Sigmoid colon (tissue), 7 donors: ENCODE results near the gene TMC8. TPM values are rescaled to one million over a fixed set of nuclear protein-coding genes. Genes with fewer than 3 reads are reported as not detected.

Experiments
- DNase-seq: peaks from one replicate; pipeline ENCODE4 v3.0.0-alpha.2; 2019
- H3K27ac ChIP-seq, 4 donors: fragments of 200-600 bp; sonication (generic); one replicate each; pipeline ENCODE4 v1.5.1; 2016 to 2019; ENCODE audit warnings: mild to moderate bottlenecking in 1 of 4
- H3K27me3 ChIP-seq, 3 donors: fragments of 200-600 bp; sonication (generic); one replicate each; pipeline ENCODE4 v1.5.1; 2019; ENCODE audit warnings: mild to moderate bottlenecking in 1 of 3
- H3K36me3 ChIP-seq, 4 donors: fragments of 200-600 bp; sonication (generic); one replicate each; pipeline ENCODE4 v1.5.1; 2016 to 2019
- H3K4me1 ChIP-seq, 4 donors: fragments of 200-600 bp; sonication (generic); one replicate each; pipeline ENCODE4 v1.5.1; 2017 to 2019
- H3K4me3 ChIP-seq, 4 donors: fragments of 200-600 bp; sonication (generic); one replicate each; pipeline ENCODE4 v1.5.1; 2017 to 2019; ENCODE audit warnings: mild to moderate bottlenecking in 2 of 4, moderate library complexity in 1 of 4
- H3K9me3 ChIP-seq, 4 donors: fragments of 200-600 bp in 3 of 4; sonication (generic) in 3 of 4; one replicate each; pipeline versions ENCODE4 v1.5.1 to v1.6.1; 2013 to 2019
- EP300 ChIP-seq, 4 donors: sonication (generic); formaldehyde crosslinking; IDR thresholded peaks; one replicate each; pipeline ENCODE4 v1.6.1; 2017; ENCODE audit warnings: antibody characterized with exemption in 4 of 4
- POLR2A ChIP-seq, 2 donors: fragments of 450-650 bp; IDR thresholded peaks; one replicate each; pipeline ENCODE4 v1.6.1; 2016; ENCODE audit warnings: antibody characterized with exemption in 2 of 2, mild to moderate bottlenecking in 2 of 2, moderate library complexity in 2 of 2
- POLR2AphosphoS5 ChIP-seq, 4 donors: sonication (generic); formaldehyde crosslinking; IDR thresholded peaks; one replicate each; pipeline ENCODE4 v1.6.1; 2017; ENCODE audit warnings: antibody characterized with exemption in 4 of 4
- WGBS, 2 donors: extraction: QIAGEN DNeasy Blood & Tissue Kit; methylation state at CpG; one replicate each; pipeline ENCODE4 v1.1.7; 2013; 5-methylcytosine and 5-hydroxymethylcytosine counted together
- intact Hi-C: fragments of 100-400 bp; cut with DNase I; formaldehyde crosslinking; loops from one replicate; pipeline ENCODE4 v1.15.1; 2023
- polyA plus RNA-seq, 3 donors: library from polyadenylated mRNA; stranded (reverse); fragments of 200-250 nt; gene quantifications; one replicate each; pipeline ENCODE4 v1.2.3, GENCODE V29; 2013
- total RNA-seq, 4 donors: library from RNA; depleted of rRNA; stranded (reverse); fragments of >200 nt; gene quantifications; one replicate each; pipeline ENCODE4 v1.1.0, GENCODE V29; 2016
- TF ChIP-seq, protein P1 (sequence below), 4 experiments: fragments of 450-650 bp in 3 of 4; fragments of 200-600 bp in 1 of 4; IDR thresholded peaks; one replicate each; pipeline ENCODE4 v1.5.1; 2016 to 2019; ENCODE audit warnings: antibody characterized with exemption in 4 of 4, mild to moderate bottlenecking in 3 of 4, moderate library complexity in 2 of 4
- donor health status: healthy with polysubstance abuse.
- donor health status: Bipolar disorder and iron deficiency.
- donor health status: healthy.

TMC8 gene
- total and polyA plus RNA-seq, 7 donors = 1.8 to 51.7 (median 3.0) TPM

DNA sequence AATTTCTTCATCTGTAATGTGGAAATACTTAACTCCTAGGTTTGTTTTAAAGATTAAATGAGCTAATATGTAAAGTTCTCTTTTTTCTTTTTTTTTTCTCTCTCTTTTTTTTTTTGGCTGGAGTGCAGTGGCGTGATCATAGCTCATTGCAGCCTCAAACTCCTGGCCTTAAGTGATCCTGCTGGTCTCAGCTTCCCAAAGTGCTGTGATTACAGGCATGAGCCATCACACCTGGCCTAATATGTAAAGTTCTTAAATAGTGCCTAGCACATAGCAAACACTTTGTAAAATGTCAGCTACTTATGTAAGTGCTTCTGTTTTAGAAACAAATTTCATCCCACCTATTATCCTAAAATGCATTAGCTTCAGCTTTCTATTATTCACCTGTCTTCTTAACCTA lies 42.0 kb upstream of the TMC8 start:
- no peak for DNase-seq
- WGBS, 2 donors = 95 to 100% methylated on average over 1 of the region's 1 CpG
- Histone ChIP-seq H3K9me3 (no peaks in the 10 kb centered on the region), H3K4me1 (no peaks in the 10 kb centered on the region), H3K27me3 (no peaks in the 10 kb centered on the region), H3K4me3 (no peak overlapping the region), H3K27ac (no peak overlapping the region), H3K36me3 (peaks cover 22 to 98% (median 54%) of the 10 kb centered on the region in 4 donors)
- TF ChIP-seq POLR2A (IDR thresholded peaks at IDR 0.05) = no peak
- intact Hi-C loops = no loop called here

DNA sequence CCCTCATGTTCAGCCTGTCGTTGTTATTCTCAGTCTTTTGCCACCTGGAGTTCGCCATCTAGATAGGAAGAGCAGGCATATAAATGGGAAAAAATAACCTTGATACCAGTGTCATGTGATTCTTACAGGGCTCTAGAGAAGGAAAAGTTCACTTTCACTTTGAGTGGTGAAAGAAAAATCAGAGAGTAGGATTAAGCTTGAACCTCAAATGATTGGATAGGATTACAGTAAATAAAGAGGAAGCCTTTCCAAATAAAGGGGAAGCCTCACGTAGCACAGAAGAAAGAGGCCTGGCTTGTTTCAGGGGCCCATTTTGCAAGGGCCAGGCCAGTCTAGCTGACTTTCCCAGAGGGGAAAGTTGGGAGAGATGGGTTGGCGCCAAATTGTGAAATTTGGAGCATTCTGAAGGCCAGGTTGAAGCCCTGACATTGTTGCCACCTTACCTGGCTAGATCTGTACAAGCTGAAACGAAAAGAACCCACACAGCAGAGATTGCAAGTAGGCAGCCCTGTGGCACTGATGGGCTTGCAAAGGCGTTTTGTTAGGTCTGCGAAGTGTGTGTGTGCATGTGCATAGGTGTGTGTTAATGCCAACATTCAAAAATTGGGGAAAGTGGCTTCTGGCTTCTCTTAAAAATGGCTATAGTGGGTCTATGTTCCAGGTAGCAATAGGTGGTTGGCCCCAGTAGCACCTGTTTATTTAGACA lies 40.8 kb upstream of the TMC8 start:
- 77 to 82% methylated on average over 7 of the region's 7 CpGs for WGBS, 2 donors
- Histone ChIP-seq H3K27me3 (no peaks in the 10 kb centered on the region), H3K4me1 (no peaks in the 10 kb centered on the region), H3K4me3 (no peak overlapping the region), H3K9me3 (no peaks in the 10 kb centered on the region), H3K27ac (no peak overlapping the region), H3K36me3 (peaks cover 25 to 98% (median 63%) of the 10 kb centered on the region in 4 donors)
- no peak for TF ChIP-seq POLR2A (IDR thresholded peaks at IDR 0.05)
- TF ChIP-seq, protein P1, sequence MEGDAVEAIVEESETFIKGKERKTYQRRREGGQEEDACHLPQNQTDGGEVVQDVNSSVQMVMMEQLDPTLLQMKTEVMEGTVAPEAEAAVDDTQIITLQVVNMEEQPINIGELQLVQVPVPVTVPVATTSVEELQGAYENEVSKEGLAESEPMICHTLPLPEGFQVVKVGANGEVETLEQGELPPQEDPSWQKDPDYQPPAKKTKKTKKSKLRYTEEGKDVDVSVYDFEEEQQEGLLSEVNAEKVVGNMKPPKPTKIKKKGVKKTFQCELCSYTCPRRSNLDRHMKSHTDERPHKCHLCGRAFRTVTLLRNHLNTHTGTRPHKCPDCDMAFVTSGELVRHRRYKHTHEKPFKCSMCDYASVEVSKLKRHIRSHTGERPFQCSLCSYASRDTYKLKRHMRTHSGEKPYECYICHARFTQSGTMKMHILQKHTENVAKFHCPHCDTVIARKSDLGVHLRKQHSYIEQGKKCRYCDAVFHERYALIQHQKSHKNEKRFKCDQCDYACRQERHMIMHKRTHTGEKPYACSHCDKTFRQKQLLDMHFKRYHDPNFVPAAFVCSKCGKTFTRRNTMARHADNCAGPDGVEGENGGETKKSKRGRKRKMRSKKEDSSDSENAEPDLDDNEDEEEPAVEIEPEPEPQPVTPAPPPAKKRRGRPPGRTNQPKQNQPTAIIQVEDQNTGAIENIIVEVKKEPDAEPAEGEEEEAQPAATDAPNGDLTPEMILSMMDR (IDR thresholded peaks at IDR 0.05) = no peak
- no peak for TF ChIP-seq EP300 (IDR thresholded peaks at IDR 0.05)
- no peak for TF ChIP-seq POLR2AphosphoS5 (IDR thresholded peaks at IDR 0.05)
- intact Hi-C loops = no loop called here
- no peak for DNase-seq

DNA sequence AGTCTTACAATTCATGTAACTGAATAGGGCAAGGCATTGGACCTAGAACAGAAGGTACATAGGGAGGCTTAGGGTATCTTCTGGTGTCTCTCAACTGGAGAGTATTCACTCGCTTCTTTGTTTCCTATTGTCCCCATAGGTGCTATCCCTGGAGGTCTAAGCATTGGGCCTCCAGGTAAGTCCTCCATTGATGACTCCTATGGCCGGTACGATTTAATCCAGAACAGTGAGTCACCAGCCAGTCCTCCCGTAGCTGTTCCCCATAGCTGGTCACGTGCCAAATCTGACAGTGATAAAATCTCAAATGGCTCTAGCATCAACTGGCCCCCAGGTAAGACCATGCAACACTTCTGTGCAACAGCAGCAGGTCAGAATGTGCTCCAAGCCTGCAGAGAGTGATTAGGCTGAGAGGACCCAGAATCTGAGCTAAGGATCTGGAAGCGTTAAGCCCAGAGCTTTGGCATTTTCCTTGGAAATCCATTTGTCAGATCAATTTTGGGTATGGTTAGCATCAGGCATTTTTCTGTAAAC lies 37.7 kb upstream of the TMC8 start:
- H3K36me3 ChIP-seq = peaks cover 35 to 99% (median 75%) of the 10 kb centered on the region in 4 donors
- intact Hi-C loops = no loop called here
- H3K9me3 ChIP-seq = no peaks in the 10 kb centered on the region
- TF ChIP-seq POLR2AphosphoS5 (IDR thresholded peaks at IDR 0.05) (no peak), POLR2A (IDR thresholded peaks at IDR 0.05) (no peak), EP300 (IDR thresholded peaks at IDR 0.05) (no peak)
- TF ChIP-seq, protein P1 (IDR thresholded peaks at IDR 0.05) = no peak
- peak; percentile 47 for DNase-seq
- no peaks in the 10 kb centered on the region for H3K4me1 ChIP-seq
- H3K4me3 ChIP-seq = no peak overlapping the region
- H3K27ac ChIP-seq = no peak overlapping the region
- WGBS, 2 donors = 91 to 92% methylated on average over 6 of the region's 6 CpGs
- H3K27me3 ChIP-seq = no peaks in the 10 kb centered on the region

DNA sequence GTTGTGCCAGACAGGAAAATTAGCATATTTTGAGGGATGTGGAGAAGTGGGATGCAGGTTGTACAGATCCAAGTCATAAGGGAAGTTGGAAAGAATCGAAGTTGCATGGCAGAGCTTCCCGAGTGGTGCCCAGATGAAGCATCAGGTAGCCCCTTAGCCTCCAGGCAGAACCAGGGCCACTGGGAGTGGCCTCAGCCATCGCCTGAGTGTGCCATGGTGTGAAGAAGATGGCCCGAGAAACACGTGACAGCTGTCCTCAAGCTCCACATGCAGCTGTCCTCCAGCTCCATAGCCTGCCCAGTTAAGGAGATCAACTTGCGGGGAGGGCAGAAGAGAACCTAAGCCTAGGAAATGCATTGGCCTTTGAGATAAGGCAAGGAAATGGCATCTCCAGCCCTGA lies 35.5 kb upstream of the TMC8 start:
- intact Hi-C loops = no loop called here
- TF ChIP-seq POLR2A (IDR thresholded peaks at IDR 0.05) (no peak), POLR2AphosphoS5 (IDR thresholded peaks at IDR 0.05) (no peak), EP300 (IDR thresholded peaks at IDR 0.05) (no peak)
- no peaks in the 10 kb centered on the region for H3K4me1 ChIP-seq
- no peaks in the 10 kb centered on the region for H3K9me3 ChIP-seq
- H3K27ac ChIP-seq = no peak overlapping the region
- no peak for DNase-seq
- peaks cover 44 to 100% (median 79%) of the 10 kb centered on the region in 4 donors for H3K36me3 ChIP-seq
- 94 to 96% methylated on average over 6 of the region's 6 CpGs for WGBS, 2 donors
- H3K27me3 ChIP-seq = no peaks in the 10 kb centered on the region
- H3K4me3 ChIP-seq = no peak overlapping the region

- 94 to 95% methylated on average over 9 of the region's 9 CpGs for WGBS, 2 donors
- Histone ChIP-seq H3K4me1 (no peaks in the 10 kb centered on the region), H3K9me3 (no peaks in the 10 kb centered on the region), H3K4me3 (no peak overlapping the region), H3K36me3 (peaks cover 44 to 96% (median 74%) of the 10 kb centered on the region in 4 donors), H3K27ac (no peak overlapping the region), H3K27me3 (no peaks in the 10 kb centered on the region)
- intact Hi-C loops = no loop called here
- TF ChIP-seq POLR2A (IDR thresholded peaks at IDR 0.05) = no peak
- TF ChIP-seq, protein P1 (IDR thresholded peaks at IDR 0.05) = no peak
- no peak for TF ChIP-seq EP300 (IDR thresholded peaks at IDR 0.05)
- no peak for TF ChIP-seq POLR2AphosphoS5 (IDR thresholded peaks at IDR 0.05)
- peak; percentile 38 for DNase-seq
These were observed 34.5 kb upstream of the TMC8 start for GRCh38 chr17:78096093-78096492.
